SHP77 (cell line): ENCODE data around the gene PPP1R14D.
A peak's percentile ranks its signal among the peaks of the same experiment; 100 is the strongest.

Source experiments
- DNase-seq, 2 experiments: peaks; one replicate each; lab custom pipeline; 2025; lab: John Stamatoyannopoulos, UW

Gene PPP1R14D

DNA sequence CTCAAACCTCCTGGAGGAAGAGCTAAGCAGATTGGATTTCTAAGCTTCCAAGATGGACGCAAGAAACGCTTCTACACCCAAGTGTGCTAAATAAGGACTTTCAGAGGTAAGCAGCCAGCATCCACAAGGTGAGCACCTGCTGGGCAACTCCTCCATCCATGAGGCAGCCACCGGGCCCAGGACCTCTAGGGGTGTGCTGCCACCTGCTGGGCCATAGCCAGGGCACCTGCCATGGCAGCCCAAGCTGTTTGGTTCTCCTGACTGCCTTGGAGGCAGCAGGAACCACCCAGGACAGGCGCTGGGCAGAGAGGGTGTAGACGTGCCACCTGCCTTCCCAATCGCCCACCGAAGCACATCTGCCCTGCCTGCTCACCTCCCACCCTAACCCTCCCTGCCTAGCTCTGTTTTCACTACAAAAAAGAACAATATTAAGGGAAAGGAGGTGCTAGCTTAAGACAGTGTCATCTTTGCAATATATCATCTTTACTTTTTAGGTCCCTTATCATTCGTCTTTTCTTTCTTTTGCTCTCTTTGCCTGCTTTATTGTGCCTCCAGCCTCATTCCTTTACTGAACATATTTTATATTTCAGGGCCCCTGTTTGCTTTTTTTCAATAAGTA, 45.8 kb downstream of the PPP1R14D start:
- peak; percentile 70 to 73 for DNase-seq

DNA sequence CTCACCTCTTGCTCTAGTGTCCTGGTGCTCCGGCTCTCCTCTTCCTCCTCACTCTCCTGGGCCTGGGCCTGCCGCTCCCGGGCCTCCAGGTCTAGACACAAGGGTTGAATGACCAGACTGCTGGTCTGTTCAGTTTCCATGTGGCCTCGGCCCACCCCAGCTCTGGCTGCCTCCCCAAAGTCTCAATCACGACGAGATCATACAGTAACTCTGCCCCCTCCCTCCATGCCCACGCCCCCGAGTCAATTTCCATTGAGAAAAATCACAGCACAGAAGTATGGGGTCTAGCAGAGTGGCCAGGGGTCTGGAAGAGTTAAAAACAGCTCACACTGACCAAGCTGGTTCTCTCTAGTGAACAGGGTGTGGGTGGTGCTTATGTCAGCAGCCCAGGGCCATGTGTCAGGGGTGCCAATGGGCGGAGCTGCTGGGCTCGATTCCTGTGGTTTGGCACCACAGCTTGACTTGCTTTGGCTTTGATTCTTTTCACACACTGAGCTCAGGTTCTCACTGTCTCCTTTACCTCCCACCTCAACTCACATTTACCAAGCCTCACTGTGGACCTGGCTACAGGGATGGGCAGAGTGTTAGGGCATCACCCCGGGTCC, 51.9 kb downstream of the PPP1R14D start:
- no peak for DNase-seq

DNA sequence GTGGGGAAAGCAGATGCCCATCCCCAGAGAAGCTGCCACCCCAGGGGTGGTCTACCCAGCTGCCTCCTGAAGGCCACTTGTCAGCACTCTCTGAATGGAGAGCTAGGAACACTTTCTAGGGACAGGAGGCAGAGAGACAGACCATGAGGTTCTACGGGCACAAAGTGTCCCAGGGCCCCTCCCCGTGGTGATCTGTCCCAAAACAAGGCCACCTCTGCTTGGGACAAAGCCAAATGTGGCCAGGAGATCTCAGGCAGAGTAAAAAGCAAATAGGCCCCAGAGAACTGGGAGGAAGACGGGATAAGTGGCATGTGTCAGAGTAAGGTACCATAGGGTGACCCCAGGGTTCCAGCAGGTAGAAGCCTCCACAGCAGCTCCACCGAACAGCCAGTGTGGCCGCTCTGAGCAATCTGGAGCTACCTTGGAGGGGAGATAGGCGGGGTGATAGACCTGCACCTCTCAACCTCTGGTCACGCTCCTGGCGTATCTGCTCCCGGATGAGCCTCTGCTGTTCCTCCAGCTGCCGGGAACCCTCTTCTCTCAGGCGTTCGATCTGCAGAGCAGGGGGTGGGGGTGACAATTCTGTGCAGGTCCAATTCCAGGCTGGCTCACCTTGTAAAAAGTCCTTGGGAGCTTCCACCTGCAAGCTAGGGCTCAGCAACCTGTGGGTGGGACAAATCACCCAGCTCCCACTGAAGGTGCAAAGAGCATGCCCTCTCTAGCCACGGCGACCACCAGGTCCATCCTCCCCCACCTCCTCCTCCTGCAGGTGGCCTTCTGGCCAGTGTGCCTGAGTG, 52.6 kb downstream of the PPP1R14D start:
- no peak for DNase-seq

DNA sequence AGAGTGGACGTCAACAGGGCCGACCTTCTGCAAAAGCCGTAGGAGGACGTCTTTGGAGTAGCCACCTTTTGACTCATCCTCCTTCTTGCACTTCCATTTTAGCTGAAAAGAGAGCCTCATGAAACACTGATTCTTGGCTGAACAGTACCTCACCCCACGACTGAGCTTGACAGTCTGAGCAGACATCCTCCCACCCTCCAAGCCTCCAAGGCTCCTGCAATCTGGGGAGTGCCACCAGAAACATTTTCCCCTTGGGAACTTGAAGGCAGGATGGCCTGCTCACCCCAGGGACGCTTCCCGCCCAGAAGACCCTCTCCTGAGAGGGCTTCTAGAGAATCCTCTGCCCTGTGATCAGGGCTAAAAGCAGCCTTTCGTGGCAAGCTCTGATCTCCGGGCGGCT, 53.5 kb downstream of the PPP1R14D start:
- DNase-seq: no peak

DNA sequence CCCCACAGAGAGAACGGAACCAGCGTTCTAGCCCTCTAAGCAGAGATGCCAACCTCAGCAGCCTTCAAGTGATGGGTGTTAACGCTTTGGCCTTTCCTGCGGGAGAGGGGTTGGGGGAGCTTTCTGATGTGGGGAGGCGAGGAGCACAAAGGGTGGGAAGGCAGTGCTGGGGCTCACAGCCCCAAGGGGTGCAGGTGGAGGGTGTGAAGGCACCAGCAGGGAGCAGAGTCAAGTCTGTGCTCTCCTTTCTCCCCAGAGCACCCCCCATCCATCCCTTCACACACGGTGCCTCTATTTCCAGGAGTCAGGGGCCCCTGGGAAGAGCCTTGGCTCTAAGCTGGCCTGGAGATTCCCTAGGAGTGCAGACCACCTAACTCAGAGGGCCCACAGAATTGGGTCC, 54.6 kb downstream of the PPP1R14D start:
- no peak for DNase-seq

DNA sequence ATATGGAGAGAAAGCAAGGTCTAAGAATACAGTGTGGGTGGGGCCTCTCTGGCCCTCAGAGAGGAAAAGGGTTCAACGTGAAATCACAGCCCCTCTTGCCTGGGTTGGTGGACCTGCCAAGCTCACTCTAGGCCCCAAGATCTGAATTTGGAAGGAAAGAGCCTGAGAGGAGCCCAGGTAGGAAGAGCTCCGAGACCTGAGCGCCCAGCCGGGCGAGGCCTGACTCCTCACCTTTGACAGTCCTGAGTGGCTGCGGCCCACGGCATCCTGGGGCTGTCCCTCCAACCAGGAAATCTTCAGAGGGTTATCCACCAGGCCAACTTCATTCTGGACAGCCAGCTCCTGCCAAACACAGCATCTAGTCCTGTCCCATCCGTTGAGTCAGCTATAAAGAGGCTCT, 55.0 kb downstream of the PPP1R14D start:
- DNase-seq: no peak

DNA sequence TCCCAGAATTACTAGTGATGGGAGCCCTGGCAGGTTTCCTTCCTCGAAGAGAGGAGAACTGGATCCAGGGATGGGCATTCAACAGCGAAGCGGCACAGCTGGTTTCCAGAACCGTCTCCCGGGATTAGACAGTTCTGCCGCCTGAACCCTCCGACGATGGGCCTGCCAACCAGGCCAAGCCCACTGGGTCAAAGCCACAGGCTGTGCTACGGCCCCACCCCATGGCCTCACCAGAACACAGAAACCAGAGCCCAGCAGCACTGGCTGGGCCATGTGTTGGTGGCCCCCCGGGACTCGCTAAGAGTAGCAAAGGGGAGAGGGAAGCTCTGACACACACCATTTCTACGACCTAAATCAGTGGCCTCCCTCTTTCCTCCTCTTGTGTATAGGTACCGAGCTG, 56.5 kb downstream of the PPP1R14D start:
- DNase-seq: no peak

DNA sequence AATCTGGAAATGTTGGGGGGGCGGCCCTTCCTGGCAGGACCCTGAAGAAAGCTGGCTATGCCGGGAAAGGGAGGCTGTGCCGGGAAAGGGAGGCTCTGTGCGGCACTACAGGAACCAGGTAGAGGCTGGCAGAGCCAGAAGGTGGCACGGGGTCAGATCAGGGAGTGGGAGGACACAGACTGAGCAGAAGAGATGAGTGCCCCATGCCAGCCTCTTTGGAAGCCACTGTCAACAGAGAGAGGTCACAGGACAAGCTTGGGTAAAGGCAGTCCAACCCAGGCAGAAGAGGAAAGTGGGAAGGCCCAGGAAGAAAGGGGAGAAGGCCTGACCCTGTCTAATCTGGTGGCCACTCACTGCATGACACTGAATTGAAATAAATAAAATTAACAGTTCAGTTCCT, 57.3 kb downstream of the PPP1R14D start:
- DNase-seq: no peak

DNA sequence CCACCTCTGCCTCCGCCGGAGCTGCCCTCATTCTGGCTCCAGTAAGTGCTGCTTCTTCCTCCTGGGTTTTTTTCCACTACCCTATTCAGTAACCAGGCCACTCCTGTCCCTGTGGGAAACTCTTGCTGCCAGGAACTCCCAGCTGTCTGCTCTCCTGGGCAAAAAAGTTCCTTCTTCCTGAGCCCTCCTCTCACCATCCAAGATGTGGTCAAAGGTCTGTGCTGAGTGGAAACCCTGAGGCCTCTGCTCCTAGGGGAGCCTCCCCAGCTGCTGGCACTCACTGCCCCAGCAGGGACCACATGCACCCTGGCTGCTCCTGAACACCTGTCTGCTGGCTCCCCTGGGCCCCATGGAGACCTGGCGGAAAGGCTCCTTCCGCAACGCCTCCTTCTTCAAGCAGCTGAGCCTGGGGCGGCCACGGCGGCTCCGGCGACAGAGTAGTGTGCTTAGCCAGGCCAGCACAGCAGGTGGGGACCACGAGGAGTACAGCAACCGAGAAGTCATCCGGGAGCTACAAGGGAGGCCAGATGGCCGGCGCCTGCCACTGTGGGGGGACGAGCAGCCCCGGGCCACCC, 58.3 kb downstream of the PPP1R14D start:
- no peak for DNase-seq

DNA sequence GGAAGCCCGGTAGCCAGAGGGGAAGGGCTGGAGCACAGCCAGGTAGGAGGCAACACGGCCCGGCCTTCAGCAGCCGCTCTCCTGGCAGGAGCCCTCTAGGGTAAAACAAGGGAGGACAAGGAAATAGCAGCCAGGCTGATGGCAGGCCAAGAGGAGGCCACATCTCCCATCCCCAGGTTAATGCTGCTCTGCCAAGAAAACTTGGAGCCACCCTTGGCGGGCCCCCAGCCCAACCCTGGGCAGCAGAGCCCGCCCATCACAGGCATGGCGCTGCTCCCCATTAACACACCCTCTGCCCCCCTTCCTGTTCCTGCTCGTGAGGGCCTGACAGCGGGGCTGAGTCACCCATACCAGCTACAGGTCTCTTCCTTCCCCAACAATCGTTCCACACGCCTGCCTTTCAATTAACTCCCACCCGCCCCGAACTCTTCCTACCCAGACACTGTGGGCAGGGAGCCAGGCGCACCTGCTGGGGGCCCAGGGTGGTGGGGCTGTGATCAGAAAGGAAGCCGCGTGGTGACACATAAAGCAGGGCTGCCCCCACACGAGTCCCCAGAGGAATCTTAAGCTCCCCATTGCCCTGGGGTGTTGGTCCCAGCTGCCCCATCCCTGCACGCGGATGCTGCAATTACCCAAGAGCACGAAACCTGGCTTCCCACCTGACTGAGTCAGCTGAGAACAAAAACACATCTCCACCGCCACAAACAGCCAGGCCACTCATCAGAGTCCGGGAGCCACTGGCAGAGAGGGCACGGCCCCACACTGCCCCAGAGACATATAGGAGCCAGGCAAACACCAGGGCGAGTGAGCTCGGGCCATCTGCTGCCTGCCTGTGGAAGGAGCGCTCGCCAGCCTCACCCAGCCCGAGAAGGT, 59.0 kb downstream of the PPP1R14D start, which contains the start of gene C15orf62:
TSS of gene C15orf62 (plus strand) at position 707 of the 873 bp plus-strand sequence. CDS start 516 bp downstream, outside the sequence.
- DNase-seq: no peak

DNA sequence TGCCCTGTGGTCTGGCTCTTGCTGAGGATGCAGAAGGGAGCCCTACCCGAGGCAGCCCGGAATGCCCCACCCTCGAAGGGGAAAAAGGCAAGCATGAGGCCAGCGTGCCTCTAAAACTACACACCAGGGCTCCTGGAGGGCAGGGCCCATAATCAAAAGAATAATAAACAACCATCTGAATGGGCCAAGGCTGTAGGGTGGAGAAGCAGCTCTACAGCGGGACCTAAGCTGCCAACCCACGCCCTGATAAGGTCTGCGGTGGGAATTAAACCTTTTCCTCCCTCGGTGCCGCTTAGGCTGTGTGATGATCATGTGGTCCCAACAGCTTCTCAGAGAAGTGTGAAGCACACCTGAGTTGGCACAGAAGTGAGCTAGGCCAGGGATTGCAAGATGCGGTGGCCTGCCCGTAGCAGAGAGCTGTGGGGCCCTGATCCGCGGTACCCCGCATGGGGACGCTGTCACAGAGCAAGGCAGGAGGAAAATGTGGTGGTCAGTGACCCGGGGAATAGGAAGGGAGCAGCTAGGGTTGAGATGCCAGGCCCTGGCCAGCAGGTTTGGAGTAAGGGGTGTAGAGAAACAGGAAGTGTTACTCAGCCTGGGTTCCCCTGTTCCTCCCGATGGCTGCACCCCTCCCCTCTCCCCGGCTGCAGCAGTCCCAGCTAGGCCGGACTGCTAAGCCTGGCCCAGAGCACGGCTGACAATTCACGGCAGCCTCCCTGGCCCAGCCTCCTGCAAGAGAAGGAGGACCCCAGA, 59.8 kb downstream of the PPP1R14D start:
- no peak for DNase-seq

DNA sequence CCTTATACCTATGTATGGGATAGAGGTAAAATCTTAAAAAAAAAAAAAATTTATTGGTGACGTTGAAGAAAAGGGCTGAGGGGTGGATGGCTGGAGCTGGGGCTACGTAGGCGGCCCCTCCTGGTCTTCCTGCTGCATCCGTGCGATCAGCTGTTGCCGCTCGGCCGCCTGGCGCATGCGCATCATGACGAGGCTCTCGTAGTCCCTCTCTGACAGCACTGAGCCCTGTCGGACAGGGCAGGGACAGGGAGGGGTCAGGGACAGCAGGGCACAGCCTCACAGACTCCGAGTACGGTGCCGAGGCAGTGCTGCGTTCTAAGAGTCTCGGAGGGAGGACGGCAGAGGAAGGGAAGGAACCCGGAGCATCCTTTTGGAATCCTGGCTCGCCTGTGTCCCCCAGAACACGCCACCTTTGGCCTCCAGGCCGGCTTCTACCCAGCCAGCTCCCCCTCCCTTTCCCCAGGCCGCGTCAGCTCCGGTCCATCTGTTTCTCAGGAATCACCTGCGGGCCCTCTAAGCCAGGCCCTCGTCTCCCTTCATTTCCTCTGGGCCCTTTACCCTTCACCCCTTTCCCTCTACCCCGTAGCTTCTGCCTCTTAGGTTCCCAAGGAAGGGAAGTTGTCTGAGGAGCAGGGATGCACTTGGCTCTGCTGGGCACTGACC, 60.5 kb downstream of the PPP1R14D start:
- DNase-seq: no peak

DNA sequence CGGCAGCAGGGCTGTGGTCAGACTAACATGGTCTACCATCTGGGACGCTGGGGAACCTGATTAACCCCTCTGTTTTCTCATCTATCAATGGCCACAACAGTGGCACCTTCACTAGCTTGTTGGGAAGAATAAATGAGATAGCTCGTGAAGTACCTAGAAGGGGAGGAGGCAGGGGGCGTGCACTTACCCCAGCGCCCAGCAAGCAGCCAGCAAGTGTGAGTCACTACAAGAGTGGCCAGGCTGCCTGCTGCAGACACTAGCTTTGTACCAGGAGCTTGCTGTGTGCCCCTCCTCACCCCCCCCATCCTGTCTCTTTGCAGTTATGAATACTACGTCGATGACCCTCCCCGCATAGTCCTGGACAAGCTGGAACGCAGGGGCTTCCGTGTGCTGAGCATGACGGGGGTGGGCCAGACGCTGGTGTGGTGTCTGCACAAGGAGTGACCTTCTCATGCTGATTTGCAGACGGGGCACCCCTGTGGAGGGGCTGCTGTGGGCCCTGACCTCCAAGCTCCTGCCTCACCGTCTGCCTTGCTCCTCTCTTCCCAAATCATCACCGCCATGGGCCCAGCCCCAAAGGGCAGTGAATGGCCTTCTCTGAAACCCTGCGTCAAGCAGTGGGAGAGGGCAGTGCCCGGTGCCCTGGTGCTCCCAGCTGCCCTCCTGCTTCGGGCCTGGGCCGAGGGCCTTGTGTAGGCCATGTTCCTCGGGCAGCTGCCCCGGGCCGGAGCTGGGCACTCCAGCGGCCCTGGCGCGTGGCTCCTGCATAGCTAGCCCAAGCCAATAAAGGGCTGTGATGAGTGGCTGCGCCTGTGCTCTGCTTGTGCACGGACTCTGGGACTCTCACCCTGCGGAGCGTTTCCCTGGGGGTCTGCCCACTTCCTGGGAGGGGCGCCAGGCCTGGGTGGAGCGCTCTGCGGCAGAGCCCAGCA, 61.3 kb downstream of the PPP1R14D start:
- DNase-seq: no peak

DNA sequence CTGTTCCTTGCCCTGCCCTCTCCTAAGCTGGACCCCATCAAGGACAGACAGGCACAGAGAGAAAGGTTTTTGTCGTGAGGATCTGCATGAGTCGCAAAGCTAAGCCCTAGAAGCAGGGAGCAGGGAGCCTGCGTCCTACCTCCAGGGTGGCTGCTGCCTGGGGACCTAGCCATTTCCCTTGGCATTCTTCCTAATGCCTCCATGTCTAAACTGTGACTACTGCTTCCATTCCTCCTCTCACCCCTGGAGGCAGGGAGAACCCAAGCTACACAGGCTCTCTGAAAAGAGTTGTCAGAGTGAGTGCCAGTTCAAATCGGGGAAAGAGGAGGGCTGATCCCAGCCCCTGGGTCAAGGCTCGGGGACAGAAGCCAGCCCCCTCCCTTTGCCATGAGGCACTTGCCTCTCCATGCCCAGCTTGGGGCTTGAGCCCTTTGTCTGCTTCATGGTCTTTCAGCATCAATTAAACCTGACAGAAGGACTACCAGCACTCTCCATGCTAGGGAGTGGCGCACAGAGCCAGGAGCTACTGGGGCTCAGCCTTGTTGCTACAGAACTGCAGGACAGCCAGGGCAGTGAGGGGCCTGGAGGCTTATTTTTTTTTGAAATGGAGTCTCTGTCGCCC, 62.2 kb downstream of the PPP1R14D start:
- DNase-seq: no peak
